ENCODE data around the gene OR11L1.

Gene OR11L1

GRCh38 chr1:247854899-247855545, 13.3 kb upstream of the OR11L1 start:
- peaks cover 8% of the 10 kb centered on the region; the same call in 1 of the 2 replicates for H3K9me3 ChIP-seq
- no peaks in the 10 kb centered on the region for H4K20me1 ChIP-seq
- H3K4me2 ChIP-seq, result no peak overlapping the region
- H3K4me1 ChIP-seq, result peaks cover 6% of the 10 kb centered on the region; the same call in 1 of the 2 replicates
- no peak for TF ChIP-seq Cebpa-rat (IDR thresholded peaks at IDR 0.05)
- H3K27me3 ChIP-seq, result no peaks in the 10 kb centered on the region
- H3K27ac ChIP-seq, result no peak overlapping the region
- no peak overlapping the region for H3K9ac ChIP-seq
- no peaks in the 10 kb centered on the region for H3K36me3 ChIP-seq
- H3K4me3 ChIP-seq, result no peak overlapping the region

GRCh38 chr1:247849616-247850015, 7.9 kb upstream of the OR11L1 start:
- TF ChIP-seq Cebpa-rat (IDR thresholded peaks at IDR 0.05), result no peak
- H3K27me3 ChIP-seq, result no peaks in the 10 kb centered on the region
- H3K9me3 ChIP-seq, result no peaks in the 10 kb centered on the region
- H3K4me2 ChIP-seq, result no peak overlapping the region
- H3K27ac ChIP-seq, result no peak overlapping the region
- no peak overlapping the region for H3K9ac ChIP-seq
- H3K4me1 ChIP-seq, result 0 out of 2 replicates have a peak, but pooled peaks cover 6% of the 10 kb centered on the region
- H4K20me1 ChIP-seq, result no peaks in the 10 kb centered on the region
- no peak overlapping the region for H3K4me3 ChIP-seq
- H3K36me3 ChIP-seq, result no peaks in the 10 kb centered on the region

- Histone ChIP-seq H4K20me1 (no peaks in the 10 kb centered on the region), H3K9ac (no peak overlapping the region), H3K4me2 (no peak overlapping the region), H3K27ac (no peak overlapping the region), H3K36me3 (no peaks in the 10 kb centered on the region), H3K9me3 (no peaks in the 10 kb centered on the region), H3K27me3 (no peaks in the 10 kb centered on the region), H3K4me3 (no peak overlapping the region), H3K4me1 (0 out of 2 replicates have a peak, but pooled peaks cover 6% of the 10 kb centered on the region)
- TF ChIP-seq Cebpa-rat (IDR thresholded peaks at IDR 0.05), result no peak
Observed at GRCh38 chr1:247848346-247848745, 6.7 kb upstream of the OR11L1 start.

GRCh38 chr1:247845693-247846017, 4.0 kb upstream of the OR11L1 start:
- Histone ChIP-seq H3K27ac (no peak overlapping the region), H4K20me1 (no peaks in the 10 kb centered on the region), H3K4me1 (no peaks in the 10 kb centered on the region), H3K4me2 (no peak overlapping the region), H3K9me3 (no peaks in the 10 kb centered on the region), H3K4me3 (no peak overlapping the region), H3K36me3 (no peaks in the 10 kb centered on the region), H3K9ac (no peak overlapping the region), H3K27me3 (no peaks in the 10 kb centered on the region)
- TF ChIP-seq Cebpa-rat (IDR thresholded peaks at IDR 0.05), result no peak

GRCh38 chr1:247845011-247845692, 3.5 kb upstream of the OR11L1 start:
- Histone ChIP-seq H3K27me3 (no peaks in the 10 kb centered on the region), H3K36me3 (no peaks in the 10 kb centered on the region), H3K9me3 (no peaks in the 10 kb centered on the region), H3K9ac (no peak overlapping the region), H3K4me2 (no peak overlapping the region), H3K4me1 (no peaks in the 10 kb centered on the region), H4K20me1 (no peaks in the 10 kb centered on the region), H3K4me3 (no peak overlapping the region), H3K27ac (no peak overlapping the region)
- no peak for TF ChIP-seq Cebpa-rat (IDR thresholded peaks at IDR 0.05)

- no peaks in the 10 kb centered on the region for H3K36me3 ChIP-seq
- no peak overlapping the region for H3K9ac ChIP-seq
- TF ChIP-seq Cebpa-rat (IDR thresholded peaks at IDR 0.05), result no peak
- no peaks in the 10 kb centered on the region for H3K4me1 ChIP-seq
- H3K27ac ChIP-seq, result no peak overlapping the region
- H3K4me3 ChIP-seq, result no peak overlapping the region
- H3K9me3 ChIP-seq, result no peaks in the 10 kb centered on the region
- no peaks in the 10 kb centered on the region for H3K27me3 ChIP-seq
- H4K20me1 ChIP-seq, result no peaks in the 10 kb centered on the region
- H3K4me2 ChIP-seq, result no peak overlapping the region
Observed at GRCh38 chr1:247843411-247843810, 1.7 kb upstream of the OR11L1 start.

GRCh38 chr1:247840818-247841217, 878 bp downstream of the OR11L1 start:
- H4K20me1 ChIP-seq, result no peaks in the 10 kb centered on the region
- no peak overlapping the region for H3K4me2 ChIP-seq
- no peak overlapping the region for H3K27ac ChIP-seq

GRCh38 chr1:247833601-247834000, 8.1 kb downstream of the OR11L1 start:
- Histone ChIP-seq H3K9ac (no peak overlapping the region), H3K27ac (no peak overlapping the region), H3K36me3 (no peaks in the 10 kb centered on the region), H3K4me3 (no peak overlapping the region), H4K20me1 (no peaks in the 10 kb centered on the region), H3K4me2 (no peak overlapping the region), H3K4me1 (no peaks in the 10 kb centered on the region), H3K9me3 (no peaks in the 10 kb centered on the region), H3K27me3 (no peaks in the 10 kb centered on the region)
- TF ChIP-seq Cebpa-rat (IDR thresholded peaks at IDR 0.05), result no peak

More at GRCh38 chr1:247840818-247841217, 878 bp downstream of the OR11L1 start:
- H3K4me3 ChIP-seq, result no peak overlapping the region
- H3K4me1 ChIP-seq, result no peaks in the 10 kb centered on the region
- H3K27me3 ChIP-seq, result no peaks in the 10 kb centered on the region
- no peaks in the 10 kb centered on the region for H3K9me3 ChIP-seq
- H3K9ac ChIP-seq, result no peak overlapping the region
- no peaks in the 10 kb centered on the region for H3K36me3 ChIP-seq
- TF ChIP-seq Cebpa-rat (IDR thresholded peaks at IDR 0.05), result no peak

GRCh38 chr1:247829656-247830055, 12.0 kb downstream of the OR11L1 start:
- Histone ChIP-seq H4K20me1 (no peaks in the 10 kb centered on the region), H3K36me3 (no peaks in the 10 kb centered on the region), H3K9ac (no peak overlapping the region), H3K27ac (no peak overlapping the region), H3K9me3 (no peaks in the 10 kb centered on the region), H3K4me2 (no peak overlapping the region), H3K4me1 (no peaks in the 10 kb centered on the region), H3K27me3 (no peaks in the 10 kb centered on the region), H3K4me3 (no peak overlapping the region)
- no peak for TF ChIP-seq Cebpa-rat (IDR thresholded peaks at IDR 0.05)

- no peak overlapping the region for H3K27ac ChIP-seq
- no peak for TF ChIP-seq Cebpa-rat (IDR thresholded peaks at IDR 0.05)
- no peaks in the 10 kb centered on the region for H3K36me3 ChIP-seq
- no peak overlapping the region for H3K4me3 ChIP-seq
- no peak overlapping the region for H3K4me2 ChIP-seq
- no peak overlapping the region for H3K9ac ChIP-seq
- H3K4me1 ChIP-seq, result no peaks in the 10 kb centered on the region
- H3K27me3 ChIP-seq, result no peaks in the 10 kb centered on the region
- no peaks in the 10 kb centered on the region for H4K20me1 ChIP-seq
- H3K9me3 ChIP-seq, result no peaks in the 10 kb centered on the region
Observed at GRCh38 chr1:247825362-247825761, 16.3 kb downstream of the OR11L1 start.

Measured in BLaER1 (cell line).